ENCODE data around the gene FBXO48.
A peak's percentile ranks its signal among the peaks of the same experiment; 100 is the strongest.
"Not testable (repeated sequence)": the region's sequence is repeated elsewhere in the genome, so short reads cannot be mapped to it uniquely, and the experiment has no call there.

FBXO48 gene

GRCh38 chr2:68467077-68467960, at the start of gene FBXO48, which contains the start of gene APLF:
FBXO48 (minus strand) TSS chr2:68467294; CDS start chr2:68465145, 2,149 bp downstream.
APLF (plus strand) TSS chr2:68467585; CDS start chr2:68467732, 147 bp downstream.
- peak; percentile 99 to 100 for DNase-seq

- peak; percentile 16 to 41 for DNase-seq
Measured at GRCh38 chr2:68516051-68516955, 49.2 kb upstream of the FBXO48 start.

- DNase-seq = no peak
Measured at GRCh38 chr2:68514316-68514929, 47.3 kb upstream of the FBXO48 start.

GRCh38 chr2:68512966-68513365, 45.9 kb upstream of the FBXO48 start:
- peak in 1 of 2 experiments; percentile 8 for DNase-seq

- DNase-seq = no peak
Measured at GRCh38 chr2:68512326-68512725, 45.2 kb upstream of the FBXO48 start.

- peak in 1 of 2 experiments; percentile 10 for DNase-seq
Measured at GRCh38 chr2:68506170-68506569, 39.1 kb upstream of the FBXO48 start.

- DNase-seq = no peak
Measured at GRCh38 chr2:68505603-68506159, 38.6 kb upstream of the FBXO48 start.

GRCh38 chr2:68501768-68502167, 34.7 kb upstream of the FBXO48 start:
- no peak for DNase-seq

GRCh38 chr2:68500649-68501048, 33.6 kb upstream of the FBXO48 start:
- no peak for DNase-seq

- no peak for DNase-seq
Measured at GRCh38 chr2:68499133-68499532, 32.0 kb upstream of the FBXO48 start.

GRCh38 chr2:68491582-68491981, 24.5 kb upstream of the FBXO48 start:
- no peak for DNase-seq

- no peak for DNase-seq
Measured at GRCh38 chr2:68489282-68489681, 22.2 kb upstream of the FBXO48 start.

GRCh38 chr2:68488605-68489004, 21.5 kb upstream of the FBXO48 start:
- not testable (repeated sequence) for DNase-seq

GRCh38 chr2:68487773-68488355, 20.8 kb upstream of the FBXO48 start:
- peak; percentile 62 to 73 for DNase-seq

- no peak for DNase-seq
Measured at GRCh38 chr2:68483011-68483410, 15.9 kb upstream of the FBXO48 start.

- no peak for DNase-seq
Measured at GRCh38 chr2:68482296-68482820, 15.3 kb upstream of the FBXO48 start.

- no peak for DNase-seq
Measured at GRCh38 chr2:68478688-68479087, 11.6 kb upstream of the FBXO48 start.

- no peak for DNase-seq
Measured at GRCh38 chr2:68476454-68476853, 9.4 kb upstream of the FBXO48 start.

GRCh38 chr2:68475576-68475975, 8.5 kb upstream of the FBXO48 start:
- DNase-seq = no peak

- no peak for DNase-seq
Measured at GRCh38 chr2:68475110-68475509, 8.0 kb upstream of the FBXO48 start.

GRCh38 chr2:68472796-68473414, 5.8 kb upstream of the FBXO48 start:
- DNase-seq = no peak

- DNase-seq = no peak
Measured at GRCh38 chr2:68471385-68471784, 4.3 kb upstream of the FBXO48 start.

Data from Kasumi-1 (cell line).